ENCODE data around the gene CACHD1.

GRCh38 chr1:64597113-64597512 is 127.2 kb downstream of the CACHD1 start:
- TF ChIP-seq CTCF (IDR thresholded peaks at IDR 0.05; ENCODE audit: poor library complexity, severe bottlenecking) (no peak), EZH2 (IDR thresholded peaks at IDR 0.05; ENCODE audit: borderline replicate concordance, insufficient read depth, low read length, poor library complexity, severe bottlenecking) (no peak), EP300 (conservative IDR thresholded peaks at IDR 0.05; ENCODE audit: poor library complexity, severe bottlenecking) (peak; percentile 21)

All from neural cell (in vitro differentiated cells).